GM12875 (cell line): ENCODE measurements around the gene CIAO3.

Experiments
- H3K4me3 ChIP-seq: one replicate; pipeline ENCODE4 v1.5.1; 2011; ENCODE audit warnings: low read depth, low read length, control low read depth
- CTCF ChIP-seq: IDR thresholded peaks from 2 replicates; pipeline ENCODE4 v1.5.1; 2011; ENCODE audit warnings: low read depth, mild to moderate bottlenecking, control low read depth, inconsistent platforms, low read length, moderate library complexity, borderline replicate concordance; ENCODE audit not compliant: insufficient read depth

The CIAO3 gene

DNA sequence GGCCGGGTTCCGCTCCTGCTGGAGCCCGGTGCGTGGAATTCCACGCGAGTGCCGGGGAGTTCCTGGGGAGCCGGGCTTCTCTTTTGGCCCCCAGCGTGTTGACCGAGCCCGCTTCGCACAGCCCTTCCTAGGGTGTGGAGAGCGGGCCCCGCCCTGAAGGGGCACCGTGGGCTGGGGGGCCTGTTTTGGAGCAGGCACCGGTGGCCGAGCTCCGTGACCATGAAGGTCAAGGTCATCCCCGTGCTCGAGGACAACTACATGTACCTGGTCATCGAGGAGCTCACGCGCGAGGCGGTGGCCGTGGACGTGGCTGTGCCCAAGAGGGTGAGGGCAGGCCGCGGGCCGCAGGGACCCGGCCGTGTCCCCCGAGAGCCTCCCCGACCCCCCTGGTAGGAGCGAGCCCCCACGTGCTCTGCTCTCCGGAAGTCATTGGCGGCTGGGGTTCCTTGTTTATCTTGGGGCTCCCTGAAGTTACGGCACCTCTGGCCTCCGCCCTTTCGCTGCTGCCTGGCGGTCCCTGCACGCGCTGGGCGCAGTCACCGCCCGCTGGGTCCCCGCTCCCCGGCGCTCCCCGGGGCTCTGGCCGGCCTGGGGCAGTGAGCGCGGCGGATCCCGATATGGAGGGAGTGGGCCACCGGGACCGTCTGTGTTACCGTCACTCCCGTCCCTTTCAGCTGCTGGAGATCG is 13.4 kb downstream of the CIAO3 start:
- no peak for TF ChIP-seq CTCF
- peak overlapping the region; percentile 59 for H3K4me3 ChIP-seq

DNA sequence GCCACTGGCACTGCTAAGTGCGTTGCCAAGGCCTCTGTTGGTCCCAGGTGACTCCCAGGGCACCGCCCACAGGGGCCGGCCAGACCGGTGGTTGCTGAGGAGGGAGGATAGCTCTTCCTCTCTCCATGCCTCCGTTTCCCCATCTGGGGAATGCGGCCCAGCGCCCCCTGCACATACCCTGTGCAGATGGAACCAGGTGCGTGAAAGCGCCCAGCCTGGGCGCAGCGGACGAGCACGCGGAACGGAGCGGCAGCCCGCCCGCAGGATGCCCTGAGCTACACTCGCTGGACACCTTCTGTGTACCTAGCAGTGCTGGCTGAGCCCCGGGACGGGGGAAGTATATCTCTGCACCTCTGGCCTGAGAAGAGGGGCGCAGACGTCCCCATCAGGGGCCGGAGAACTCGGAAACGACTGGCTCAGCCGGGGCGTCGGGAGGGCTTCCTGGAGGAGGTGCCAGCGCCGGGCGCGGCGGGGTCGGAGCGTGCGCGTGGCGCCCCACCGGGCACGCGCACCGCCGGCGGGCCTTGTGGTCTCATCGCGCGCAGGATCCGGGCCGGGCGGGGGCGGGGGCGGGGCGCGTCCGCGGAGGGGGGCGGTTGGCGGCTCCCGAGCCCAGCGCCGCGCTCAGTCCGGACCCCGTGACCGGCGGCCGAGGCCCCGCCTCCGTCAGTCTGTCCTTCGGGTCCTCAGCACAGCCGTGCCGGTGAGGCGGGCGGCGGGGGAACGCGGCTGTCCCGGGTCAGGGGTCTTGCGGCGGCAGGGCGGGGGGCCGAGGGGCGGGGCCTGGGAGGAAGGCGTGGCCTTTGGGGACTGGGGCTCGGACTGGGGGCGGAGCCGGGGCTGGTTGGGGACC is 14.1 kb downstream of the CIAO3 start, which contains the start of the genes CCDC78 and HAGHL:
Gene CCDC78 (minus strand): TSS at position 6 of the 853 bp plus-strand sequence. CDS start 76 bp downstream, outside the sequence.
Gene HAGHL (plus strand): TSS at position 669 of the 853 bp plus-strand sequence. CDS start 404 bp downstream, outside the sequence.
- peak within 1 kb of the TSS; percentile 59 for H3K4me3 ChIP-seq
- no peak for TF ChIP-seq CTCF

DNA sequence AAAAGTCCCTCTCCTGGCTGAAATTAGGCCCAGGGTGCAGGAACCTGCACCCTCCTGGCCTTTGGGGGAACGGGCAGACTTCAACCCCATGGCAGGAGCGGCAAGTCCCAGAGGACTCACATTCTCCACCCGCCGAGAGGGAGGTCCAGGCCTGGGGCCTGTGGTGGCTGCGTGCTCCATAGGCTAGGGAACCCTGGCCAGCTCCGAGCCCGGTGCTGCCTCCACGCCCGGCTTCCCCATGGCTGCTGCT is 14.7 kb downstream of the CIAO3 start:
- no peak for TF ChIP-seq CTCF
- H3K4me3 ChIP-seq = no peak overlapping the region

GRCh38 chr16:725463-726187 is 15.2 kb downstream of the CIAO3 start:
- no peak for TF ChIP-seq CTCF
- no peak overlapping the region for H3K4me3 ChIP-seq

DNA sequence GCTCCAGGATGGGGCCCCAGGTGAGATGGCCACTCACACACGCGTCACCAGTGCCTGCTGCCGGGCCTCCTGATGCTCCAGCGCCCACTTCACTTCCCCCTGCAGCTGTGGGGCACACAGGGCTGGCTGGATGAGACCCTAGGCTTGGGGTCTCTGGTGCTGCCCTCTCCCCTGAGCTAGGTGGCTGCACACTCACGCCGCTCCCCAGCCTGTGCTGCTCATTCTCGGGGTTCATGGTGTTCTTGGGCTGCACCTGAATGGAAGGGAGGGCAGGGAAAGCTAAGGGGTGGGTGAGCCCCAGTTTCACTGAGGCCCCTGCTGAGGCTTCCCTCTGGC is 15.8 kb downstream of the CIAO3 start:
- no peak overlapping the region for H3K4me3 ChIP-seq
- TF ChIP-seq CTCF = no peak

GRCh38 chr16:724188-725040 is 16.4 kb downstream of the CIAO3 start:
- H3K4me3 ChIP-seq = no peak overlapping the region
- TF ChIP-seq CTCF = no peak
